MCF 10A (cell line): ENCODE data around the gene AQP12A. TPM values are rescaled to one million over a fixed set of nuclear protein-coding genes. Genes with fewer than 3 reads are reported as not detected.

Source experiments
- BruUV-seq: library from RNA; stranded (reverse); fragments of 400-500 nt; replicated peaks from 2 replicates; lab custom pipeline; 2021; lab: Mats Ljungman, UMichigan
- CTCF ChIA-PET: fragments of 300-600 bp; sonication (Branson Sonifier 250); formaldehyde crosslinking; extraction: SDS; loops from one replicate; lab custom pipeline; 2021; ENCODE audit warnings: antibody characterized with exemption, inconsistent platforms; lab: Yijun Ruan, JAX
- POLR2A ChIA-PET: fragments of 300-600, 350-650 bp; sonication (Branson Sonifier 250); formaldehyde crosslinking; extraction: SDS; loops from one replicate; lab custom pipeline; 2020; ENCODE audit warnings: antibody characterized with exemption, inconsistent platforms; lab: Yijun Ruan, JAX
- DNase-seq: peaks from one replicate; pipeline ENCODE4 v3.0.0-alpha.2; 2018; ENCODE audit not compliant: unreplicated experiment
- H3K27ac Mint-ChIP-seq: one replicate; pipeline ENCODE4 v1.8.0; 2022; ENCODE audit warnings: mild to moderate bottlenecking, low read depth, mixed read lengths; ENCODE audit not compliant: unreplicated experiment
- H3K27me3 Mint-ChIP-seq: one replicate; pipeline ENCODE4 v1.8.0; 2022; ENCODE audit warnings: mixed read lengths; ENCODE audit not compliant: insufficient read depth, unreplicated experiment
- H3K36me3 Mint-ChIP-seq: one replicate; pipeline ENCODE4 v1.8.0; 2022; ENCODE audit warnings: mild to moderate bottlenecking, moderate library complexity, mixed read lengths; ENCODE audit not compliant: insufficient read depth, unreplicated experiment
- H3K4me1 Mint-ChIP-seq: one replicate; pipeline ENCODE4 v1.8.0; 2022; ENCODE audit warnings: mixed read lengths; ENCODE audit not compliant: insufficient read depth, unreplicated experiment
- H3K4me3 Mint-ChIP-seq: one replicate; pipeline ENCODE4 v1.8.0; 2022; ENCODE audit warnings: mild to moderate bottlenecking, moderate library complexity, mixed read lengths; ENCODE audit not compliant: unreplicated experiment
- H3K9me3 Mint-ChIP-seq: one replicate; pipeline ENCODE4 v1.8.0; 2022; ENCODE audit warnings: mixed read lengths; ENCODE audit not compliant: unreplicated experiment
- CTCF ChIP-seq: fragments of 200-600 bp; IDR thresholded peaks from one replicate; pipeline ENCODE4 v1.8.0; 2022; ENCODE audit warnings: antibody characterized with exemption, mild to moderate bottlenecking; ENCODE audit not compliant: unreplicated experiment
- intact Hi-C: fragments of 100-400 bp; cut with micrococcal nuclease; formaldehyde crosslinking; loops from 2 replicates; pipeline ENCODE4 v1.14.1; 2022
- total RNA-seq: library from RNA; stranded (reverse); gene quantifications from 2 replicates; pipeline ENCODE4 v1.2.3, GENCODE V29; 2022

Gene AQP12A
- total RNA-seq, 1 experiment from 2014 or later, result not detected

GRCh38 chr2:240720686-240721595, 29.3 kb downstream of the AQP12A start:
- H3K27me3 Mint-ChIP-seq, result peaks cover 10% of the 10 kb centered on the region
- H3K9me3 Mint-ChIP-seq, result no peaks in the 10 kb centered on the region
- intact Hi-C loops, result no loop called here
- H3K36me3 Mint-ChIP-seq, result no peaks in the 10 kb centered on the region
- H3K27ac Mint-ChIP-seq, result no peak overlapping the region
- TF ChIP-seq CTCF, result no peak
- BruUV-seq, result no TSS peak
- ChIA-PET POLR2A (no interaction called here), CTCF (interaction anchor here (0.7 to 1.2 kb wide), 3 partner anchors 7 to 40 kb away, joined by 3 to 6 read pairs (median 3); no protein-coding TSS in a partner anchor)
- no peak for DNase-seq
- no peak overlapping the region for H3K4me3 Mint-ChIP-seq
- H3K4me1 Mint-ChIP-seq, result no peaks in the 10 kb centered on the region

DNA sequence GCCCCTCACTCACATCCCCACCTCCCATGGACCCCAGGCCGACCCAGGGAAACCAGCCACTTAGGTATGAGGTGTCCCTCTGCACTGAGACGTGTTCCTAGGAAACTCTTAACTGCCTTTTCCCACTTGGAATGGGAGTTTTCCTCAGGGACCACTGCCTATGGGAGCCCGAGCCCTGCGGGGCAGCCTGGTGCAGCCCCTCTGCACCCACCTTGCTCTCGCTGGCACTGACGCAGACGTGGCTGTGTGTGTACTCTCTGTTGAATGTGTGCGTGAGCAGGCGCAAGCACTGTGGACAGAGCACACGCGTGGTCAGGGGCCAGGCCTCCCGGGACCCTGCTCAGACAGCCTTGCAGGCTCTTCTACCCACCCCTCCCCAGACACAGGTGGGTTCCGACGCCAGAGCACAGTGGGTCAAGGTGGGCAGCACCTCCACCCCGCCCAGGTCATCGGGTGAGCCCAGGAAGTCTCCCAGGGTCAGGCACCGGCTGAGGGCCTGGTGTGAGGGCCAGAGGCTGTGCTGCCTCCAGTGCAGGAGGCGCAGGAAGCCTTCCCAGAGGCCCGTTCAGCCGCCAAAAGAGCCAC, 30.0 kb downstream of the AQP12A start:
- DNase-seq, result no peak
- no peaks in the 10 kb centered on the region for H3K4me1 Mint-ChIP-seq
- ChIA-PET CTCF (no interaction called here), POLR2A (no interaction called here)
- no peaks in the 10 kb centered on the region for H3K9me3 Mint-ChIP-seq
- intact Hi-C loops, result no loop called here
- peaks cover 9% of the 10 kb centered on the region for H3K27me3 Mint-ChIP-seq
- no peak overlapping the region for H3K4me3 Mint-ChIP-seq
- no peak for TF ChIP-seq CTCF
- no peaks in the 10 kb centered on the region for H3K36me3 Mint-ChIP-seq
- BruUV-seq, result no TSS peak
- H3K27ac Mint-ChIP-seq, result no peak overlapping the region

GRCh38 chr2:240722376-240722775, 30.7 kb downstream of the AQP12A start:
- H3K9me3 Mint-ChIP-seq, result no peaks in the 10 kb centered on the region
- no peaks in the 10 kb centered on the region for H3K36me3 Mint-ChIP-seq
- CTCF ChIA-PET, result no interaction called here
- DNase-seq, result no peak
- no peaks in the 10 kb centered on the region for H3K4me1 Mint-ChIP-seq
- H3K27ac Mint-ChIP-seq, result no peak overlapping the region
- POLR2A ChIA-PET, result no interaction called here
- peaks cover 13% of the 10 kb centered on the region for H3K27me3 Mint-ChIP-seq
- no peak overlapping the region for H3K4me3 Mint-ChIP-seq
- intact Hi-C loops, result no loop called here
- BruUV-seq, result no TSS peak
- no peak for TF ChIP-seq CTCF
